SU-DHL-6 (cell line): ENCODE measurements around the gene DLG2.

ENCODE experiments used
- CTCF ChIP-seq: fragments of 200-600 bp; sonication (generic); IDR thresholded peaks from one replicate; pipeline ENCODE4 v1.5.1; 2017; ENCODE audit warnings: antibody characterized with exemption, mild to moderate bottlenecking, low read length, moderate library complexity; ENCODE audit not compliant: insufficient read depth, poor library complexity, severe bottlenecking
- EZH2phosphoT487 ChIP-seq: fragments of 200-600 bp; sonication (generic), shearing (Covaris generic); conservative IDR thresholded peaks from 2 replicates; pipeline ENCODE4 v1.6.1; 2018; ENCODE audit warnings: mild to moderate bottlenecking, antibody characterized with exemption, low read length, moderate library complexity, mixed read lengths

- TF ChIP-seq CTCF = no peak
- no peak for TF ChIP-seq EZH2phosphoT487
Measured at GRCh38 chr11:84882056-84882455, 745.1 kb downstream of the DLG2 start.
